Skeletal muscle satellite cell (primary cell): ENCODE results near the gene MSH3.
"Not testable (repeated sequence)": the region's sequence is repeated elsewhere in the genome, so short reads cannot be mapped to it uniquely, and the experiment has no call there.

Source experiments
- H3K27me3 ChIP-seq: 2 replicates; pipeline ENCODE4 v1.7.0; 2013; ENCODE audit warnings: low read length; ENCODE audit not compliant: control insufficient read depth, insufficient read depth
- H3K36me3 ChIP-seq: 2 replicates; pipeline ENCODE4 v1.7.0; 2013; ENCODE audit warnings: mild to moderate bottlenecking, control low read depth, low read length; ENCODE audit not compliant: insufficient read depth
- H3K4me1 ChIP-seq: 2 replicates; pipeline ENCODE4 v1.7.0; 2013; ENCODE audit warnings: low read length; ENCODE audit not compliant: control insufficient read depth, insufficient read depth
- H3K4me2 ChIP-seq: 2 replicates; pipeline ENCODE4 v1.7.0; 2013; ENCODE audit warnings: mild to moderate bottlenecking, low read length
- H3K4me3 ChIP-seq: 2 replicates; pipeline ENCODE4 v1.7.0; 2013; ENCODE audit warnings: low read length
- H3K9ac ChIP-seq: 2 replicates; pipeline ENCODE4 v1.7.0; 2013; ENCODE audit warnings: mild to moderate bottlenecking, low read depth, low read length, moderate library complexity
- H3K9me3 ChIP-seq: replicated peaks from 2 replicates; pipeline ENCODE4 v1.7.0; 2013; ENCODE audit warnings: mild to moderate bottlenecking, control low read depth, low read length

Gene MSH3

DNA sequence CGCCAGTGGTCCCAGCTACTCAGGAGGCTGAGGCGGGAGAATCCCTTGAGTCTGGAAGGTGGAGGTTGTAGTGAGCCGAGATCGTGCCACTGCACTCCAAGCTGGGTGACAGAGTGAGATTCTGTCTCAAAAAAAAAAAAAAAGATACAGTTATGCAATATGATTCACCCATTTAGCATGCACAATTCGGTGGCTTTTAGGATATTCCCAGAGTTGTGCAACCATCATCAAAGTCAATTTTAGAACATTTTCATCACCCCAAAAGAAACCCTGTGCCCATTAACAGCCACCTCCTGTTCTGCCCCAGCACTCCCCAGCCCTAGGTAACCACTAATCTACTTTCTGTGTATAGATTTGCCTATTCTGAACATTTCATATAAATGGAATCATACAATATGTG lies 4.7 kb downstream of the MSH3 start:
- Histone ChIP-seq H3K4me3 (no peak overlapping the region), H3K36me3 (peaks cover 20% of the 10 kb centered on the region), H3K9me3 (no peaks in the 10 kb centered on the region), H3K4me2 (peak overlapping the region; percentile 17), H3K9ac (no peak overlapping the region), H3K4me1 (peaks cover 16% of the 10 kb centered on the region), H3K27me3 (no peaks in the 10 kb centered on the region)

DNA sequence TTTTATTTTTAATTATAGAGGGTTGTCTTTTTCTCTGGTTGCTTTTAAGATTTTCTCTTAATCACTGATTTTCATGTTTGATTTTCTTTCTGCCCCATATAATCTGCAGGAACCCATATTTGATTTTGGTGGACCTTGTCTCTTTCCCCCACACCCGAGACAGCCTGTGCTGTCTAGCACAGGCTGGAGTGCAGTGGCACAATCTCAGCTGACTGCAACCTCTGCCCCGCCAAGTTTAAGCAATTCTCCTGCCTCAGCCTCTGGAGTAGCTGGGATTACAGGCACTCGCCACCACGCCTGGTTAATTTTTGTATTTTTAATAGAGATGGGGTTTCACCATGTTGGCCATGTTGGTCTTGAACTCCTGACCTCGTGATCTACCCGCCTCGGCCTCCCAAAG lies 6.2 kb downstream of the MSH3 start:
- H3K36me3 ChIP-seq, result peaks cover 27% of the 10 kb centered on the region
- not testable (repeated sequence) for H3K9ac ChIP-seq, H3K27me3 ChIP-seq, H3K4me3 ChIP-seq, H3K9me3 ChIP-seq, H3K4me2 ChIP-seq
- H3K4me1 ChIP-seq, result peaks cover 12% of the 10 kb centered on the region

DNA sequence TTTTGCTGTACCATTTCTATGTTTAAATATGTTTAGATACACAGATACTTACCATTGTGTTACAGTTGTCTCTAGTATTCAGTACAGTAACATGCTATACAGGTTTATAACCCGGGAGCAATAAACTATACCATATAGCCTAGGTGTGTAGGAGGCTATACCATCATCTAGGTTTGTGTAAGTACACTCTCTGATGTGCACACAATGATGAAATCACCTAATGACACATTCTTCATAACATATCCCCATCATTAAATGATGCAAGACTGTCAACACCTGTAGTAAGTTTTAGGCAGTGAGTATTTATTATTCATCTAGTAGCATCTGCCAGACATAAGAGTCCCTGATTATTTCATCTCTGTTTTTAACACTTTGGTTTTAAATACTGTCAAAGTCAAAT lies 7.7 kb downstream of the MSH3 start:
- peaks cover 27% of the 10 kb centered on the region for H3K36me3 ChIP-seq
- H3K4me2 ChIP-seq, result no peak overlapping the region
- H3K9me3 ChIP-seq, result no peaks in the 10 kb centered on the region
- H3K4me1 ChIP-seq, result peaks cover 8% of the 10 kb centered on the region
- H3K27me3 ChIP-seq, result no peaks in the 10 kb centered on the region
- no peak overlapping the region for H3K4me3 ChIP-seq
- no peak overlapping the region for H3K9ac ChIP-seq

DNA sequence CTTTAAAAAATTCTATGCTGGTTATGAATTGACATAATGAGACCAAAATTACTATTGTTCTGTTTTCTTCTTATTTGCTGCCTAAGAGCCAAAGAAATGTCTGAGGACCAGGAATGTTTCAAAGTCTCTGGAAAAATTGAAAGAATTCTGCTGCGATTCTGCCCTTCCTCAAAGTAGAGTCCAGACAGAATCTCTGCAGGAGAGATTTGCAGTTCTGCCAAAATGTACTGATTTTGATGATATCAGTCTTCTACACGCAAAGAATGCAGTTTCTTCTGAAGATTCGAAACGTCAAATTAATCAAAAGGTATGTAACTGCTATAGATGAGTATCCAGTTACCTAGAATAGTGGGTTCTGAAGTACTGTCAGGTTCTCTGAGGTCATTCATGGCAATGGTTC lies 10.6 kb downstream of the MSH3 start:
- H3K36me3 ChIP-seq, result peaks cover 22% of the 10 kb centered on the region
- no peaks in the 10 kb centered on the region for H3K27me3 ChIP-seq
- no peak overlapping the region for H3K9ac ChIP-seq
- H3K4me2 ChIP-seq, result no peak overlapping the region
- no peaks in the 10 kb centered on the region for H3K4me1 ChIP-seq
- no peaks in the 10 kb centered on the region for H3K9me3 ChIP-seq
- H3K4me3 ChIP-seq, result no peak overlapping the region

DNA sequence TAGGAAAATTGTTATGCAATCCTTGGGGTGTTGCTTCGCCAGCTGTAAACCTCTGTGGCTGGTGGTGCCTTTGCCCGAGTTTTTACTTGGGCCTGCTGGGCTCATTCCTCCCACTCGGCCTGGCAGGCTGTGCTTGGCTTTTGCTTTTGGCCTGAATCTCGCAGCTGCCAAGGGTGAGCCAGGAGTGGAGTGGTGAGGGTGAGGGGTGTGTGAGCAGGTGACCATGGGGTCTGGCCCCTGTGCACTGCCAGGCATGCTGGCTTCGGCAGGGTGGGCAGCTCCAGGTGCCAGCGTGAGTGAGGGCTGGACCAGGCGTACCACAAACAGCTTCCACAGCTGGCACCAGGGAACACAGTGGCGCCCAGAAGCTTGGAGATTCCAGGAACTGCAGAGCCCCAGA lies 12.9 kb downstream of the MSH3 start:
- H3K9me3 ChIP-seq, result no peaks in the 10 kb centered on the region
- no peak overlapping the region for H3K4me3 ChIP-seq
- no peaks in the 10 kb centered on the region for H3K4me1 ChIP-seq
- no peaks in the 10 kb centered on the region for H3K27me3 ChIP-seq
- no peak overlapping the region for H3K4me2 ChIP-seq
- H3K9ac ChIP-seq, result no peak overlapping the region
- H3K36me3 ChIP-seq, result peaks cover 28% of the 10 kb centered on the region

DNA sequence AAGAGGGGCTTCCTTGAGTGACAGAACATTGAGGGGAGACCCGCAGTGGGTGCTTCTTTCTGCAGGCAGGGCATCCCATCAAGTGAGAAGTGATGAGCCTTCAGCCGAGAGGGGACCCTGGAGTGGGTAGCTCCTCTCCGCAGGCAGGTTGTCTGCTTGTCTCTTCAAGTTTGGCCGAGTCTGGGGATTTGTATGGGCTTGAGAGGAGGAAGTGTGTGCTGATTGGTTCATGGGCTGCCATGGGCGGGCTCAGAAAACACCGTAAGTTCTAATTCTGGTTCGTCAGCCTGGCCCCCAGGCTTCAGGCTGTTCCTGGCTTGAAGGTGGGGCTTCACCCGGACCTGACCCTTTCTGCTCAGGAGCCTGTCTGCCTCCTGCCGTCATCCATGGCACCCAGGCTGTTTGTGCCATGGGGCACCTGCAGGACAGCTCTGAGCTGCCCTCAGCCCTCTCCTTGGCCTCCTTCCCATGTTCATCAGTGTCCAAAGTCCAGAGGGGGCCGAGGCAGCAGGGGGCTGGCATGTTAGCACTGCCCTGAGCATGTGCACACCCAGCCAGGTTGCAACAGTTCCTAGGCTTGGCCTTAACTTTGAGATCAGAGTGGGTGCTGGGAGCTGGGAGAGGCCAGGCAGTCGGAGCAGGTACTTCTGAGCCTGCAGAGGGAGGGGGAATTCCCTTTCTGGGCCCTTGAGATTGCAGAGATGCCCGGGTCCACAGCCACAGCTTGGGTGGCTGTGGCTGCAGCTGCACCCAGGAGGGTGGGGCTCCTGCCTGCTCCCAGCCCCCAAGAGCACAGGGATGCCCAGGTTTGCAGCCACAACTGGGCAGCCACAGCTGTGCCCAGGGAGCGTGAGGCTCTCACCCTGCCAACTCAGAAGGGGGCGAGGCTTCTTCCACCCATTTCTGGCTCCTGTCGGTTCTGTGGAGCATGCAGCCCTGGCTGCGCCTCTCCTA lies 13.8 kb downstream of the MSH3 start:
- Histone ChIP-seq H3K4me1 (no peaks in the 10 kb centered on the region), H3K4me3 (no peak overlapping the region), H3K27me3 (no peaks in the 10 kb centered on the region), H3K36me3 (peaks cover 29% of the 10 kb centered on the region), H3K4me2 (no peak overlapping the region), H3K9ac (no peak overlapping the region), H3K9me3 (no peaks in the 10 kb centered on the region)

DNA sequence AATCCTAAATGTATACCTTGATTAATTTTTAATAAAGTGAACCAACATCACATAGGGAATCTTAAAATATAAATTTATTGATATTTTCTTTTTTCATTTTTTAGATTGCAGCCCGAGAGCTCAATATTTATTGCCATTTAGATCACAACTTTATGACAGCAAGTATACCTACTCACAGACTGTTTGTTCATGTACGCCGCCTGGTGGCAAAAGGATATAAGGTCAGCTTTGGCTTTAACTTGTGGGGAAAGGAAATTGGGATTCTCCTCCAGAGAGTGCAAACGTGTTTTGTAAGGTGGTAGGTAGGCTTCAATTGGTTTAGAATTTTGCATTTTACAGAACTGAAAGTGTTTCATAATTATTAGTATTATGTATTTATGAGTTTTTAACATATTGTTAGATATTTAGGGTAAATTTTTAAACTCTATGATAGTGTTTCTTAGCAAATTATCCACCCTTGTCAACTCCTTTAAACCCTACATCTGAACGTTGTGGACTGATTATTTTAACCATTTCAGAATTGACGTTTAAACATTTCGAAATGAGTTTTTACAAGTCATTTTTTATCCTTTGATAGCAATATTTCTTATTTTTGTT lies 17.8 kb downstream of the MSH3 start:
- H3K36me3 ChIP-seq, result peaks cover 38% of the 10 kb centered on the region
- no peak overlapping the region for H3K9ac ChIP-seq
- no peaks in the 10 kb centered on the region for H3K4me1 ChIP-seq
- H3K27me3 ChIP-seq, result no peaks in the 10 kb centered on the region
- H3K4me2 ChIP-seq, result no peak overlapping the region
- no peak overlapping the region for H3K4me3 ChIP-seq
- H3K9me3 ChIP-seq, result no peaks in the 10 kb centered on the region

DNA sequence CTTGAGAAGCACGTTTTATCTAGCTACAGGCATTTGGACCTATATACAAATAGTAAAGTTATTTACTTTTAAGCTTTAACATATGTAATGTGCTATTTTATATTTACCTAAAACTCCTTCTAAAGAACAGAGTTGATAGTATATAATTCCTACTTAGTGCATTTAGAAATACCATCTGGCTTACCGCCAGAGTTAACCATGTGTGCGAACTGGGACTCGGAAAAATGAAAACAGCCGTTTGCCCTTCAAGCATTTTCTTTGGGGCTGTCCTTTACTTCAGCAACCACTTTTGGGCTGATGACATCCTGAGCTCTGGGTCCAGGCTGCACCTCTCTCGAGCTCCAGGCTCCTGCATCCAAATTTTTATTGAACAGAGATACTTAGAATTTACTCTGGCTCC lies 22.3 kb downstream of the MSH3 start:
- Histone ChIP-seq H3K9me3 (no peaks in the 10 kb centered on the region), H3K4me1 (no peaks in the 10 kb centered on the region), H3K36me3 (peaks cover 34% of the 10 kb centered on the region), H3K9ac (no peak overlapping the region), H3K4me2 (no peak overlapping the region), H3K27me3 (no peaks in the 10 kb centered on the region), H3K4me3 (no peak overlapping the region)

DNA sequence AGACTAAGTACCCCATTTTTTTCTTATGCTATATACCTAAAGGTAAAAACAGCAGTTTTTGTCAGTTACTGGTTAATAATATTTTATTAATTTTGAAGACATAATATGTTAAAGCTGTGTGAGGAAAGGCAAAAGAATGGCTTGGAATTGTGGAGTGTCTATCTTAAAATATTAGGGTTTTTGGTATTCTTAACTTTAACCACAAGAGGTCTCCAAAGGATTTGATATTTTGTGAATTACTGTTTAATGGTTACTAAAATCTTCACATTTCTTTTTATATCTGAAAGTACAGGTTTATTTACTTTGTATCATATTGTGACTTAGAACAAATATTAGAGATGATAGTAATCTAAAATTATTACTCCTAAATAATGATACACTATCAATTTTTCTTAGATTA lies 32.3 kb downstream of the MSH3 start:
- H3K4me2 ChIP-seq, result no peak overlapping the region
- no peaks in the 10 kb centered on the region for H3K9me3 ChIP-seq
- H3K4me3 ChIP-seq, result no peak overlapping the region
- no peaks in the 10 kb centered on the region for H3K4me1 ChIP-seq
- H3K9ac ChIP-seq, result no peak overlapping the region
- H3K36me3 ChIP-seq, result no peaks in the 10 kb centered on the region
- H3K27me3 ChIP-seq, result no peaks in the 10 kb centered on the region

DNA sequence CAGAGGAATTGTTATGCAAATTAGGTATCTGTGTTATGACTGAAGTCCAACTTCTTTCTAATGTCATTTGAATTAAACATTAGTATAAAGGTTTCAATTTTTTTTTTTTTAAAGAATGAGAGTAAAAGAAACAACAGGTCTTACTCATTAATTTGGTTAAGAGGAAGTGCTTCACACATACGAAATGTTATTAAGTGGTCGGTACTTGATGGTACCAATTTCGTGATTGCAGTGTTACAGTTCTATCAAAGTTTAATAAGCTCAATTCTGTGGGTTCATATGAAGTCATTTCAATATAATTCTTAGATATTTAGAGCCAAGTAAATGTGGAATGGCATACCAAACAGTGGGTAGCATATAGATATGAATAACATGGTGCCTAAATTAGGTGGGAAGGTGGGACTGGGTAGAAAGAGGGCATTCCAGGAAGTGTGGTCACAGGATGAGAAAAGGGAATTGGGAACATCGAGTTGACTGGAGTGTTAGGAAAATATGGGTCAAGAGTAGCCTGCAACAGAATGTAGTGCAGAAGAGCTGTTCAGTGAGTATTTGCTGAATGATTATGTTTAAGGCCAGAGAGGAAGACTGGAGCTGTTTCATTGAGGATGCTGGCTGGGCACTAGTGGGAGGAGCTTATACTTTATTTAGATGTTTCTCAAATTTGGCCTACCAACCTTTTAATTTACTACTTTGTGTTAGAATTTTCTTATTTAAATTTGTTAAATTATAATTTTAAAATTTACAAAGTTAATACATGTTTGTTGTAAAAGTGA lies 34.4 kb downstream of the MSH3 start:
- no peak overlapping the region for H3K9ac ChIP-seq
- H3K4me3 ChIP-seq, result no peak overlapping the region
- H3K4me2 ChIP-seq, result no peak overlapping the region
- no peaks in the 10 kb centered on the region for H3K36me3 ChIP-seq
- H3K27me3 ChIP-seq, result no peaks in the 10 kb centered on the region
- H3K9me3 ChIP-seq, result no peaks in the 10 kb centered on the region
- no peaks in the 10 kb centered on the region for H3K4me1 ChIP-seq

DNA sequence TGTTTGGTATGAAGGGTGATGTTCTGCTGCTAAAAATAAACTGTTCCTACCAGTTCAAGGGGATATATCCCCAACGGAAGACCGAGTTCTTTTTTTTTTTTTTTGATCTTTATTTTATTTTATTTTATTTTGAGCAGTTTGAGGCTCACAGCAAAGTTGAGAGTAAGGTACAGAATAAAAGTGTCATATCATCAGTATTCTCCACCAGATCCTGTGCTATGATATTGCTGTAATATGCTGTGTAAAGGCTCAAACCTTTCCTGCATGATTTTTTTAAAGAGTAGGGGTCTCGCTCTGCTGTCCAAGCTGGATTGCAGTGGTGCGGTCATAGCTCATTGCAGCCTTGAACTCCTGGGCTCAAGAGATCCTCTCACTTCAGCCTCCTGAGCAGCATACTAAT lies 35.2 kb downstream of the MSH3 start:
- Histone ChIP-seq H3K4me2 (no peak overlapping the region), H3K4me3 (no peak overlapping the region), H3K9ac (no peak overlapping the region), H3K4me1 (no peaks in the 10 kb centered on the region), H3K27me3 (no peaks in the 10 kb centered on the region), H3K36me3 (no peaks in the 10 kb centered on the region), H3K9me3 (no peaks in the 10 kb centered on the region)
